Progenitor cell of endocrine pancreas (in vitro differentiated cells): ENCODE data around the gene KLF12. TPM values are rescaled to one million over a fixed set of nuclear protein-coding genes. Genes with fewer than 3 reads are reported as not detected.

Experiments
- DNase-seq: peaks from one replicate; pipeline ENCODE4 v3.0.0; 2021; ENCODE audit warnings: low spot score; ENCODE audit not compliant: unreplicated experiment
- H3K27ac Mint-ChIP-seq: 2 replicates; pipeline ENCODE4 v1.8.0; 2021; ENCODE audit warnings: mild to moderate bottlenecking, moderate library complexity, mixed read lengths
- H3K27me3 Mint-ChIP-seq: 2 replicates; pipeline ENCODE4 v1.8.0; 2021; ENCODE audit warnings: mixed read lengths
- H3K36me3 Mint-ChIP-seq: 2 replicates; pipeline ENCODE4 v1.8.0; 2022; ENCODE audit warnings: mixed read lengths; ENCODE audit not compliant: insufficient read depth
- H3K4me1 Mint-ChIP-seq: 2 replicates; pipeline ENCODE4 v1.8.0; 2021; ENCODE audit warnings: low read depth, mixed read lengths
- H3K4me3 Mint-ChIP-seq: 2 replicates; pipeline ENCODE4 v1.8.0; 2021; ENCODE audit warnings: low read depth, mild to moderate bottlenecking, moderate library complexity, mixed read lengths
- H3K9me3 Mint-ChIP-seq: 2 replicates; pipeline ENCODE4 v1.8.0; 2021; ENCODE audit warnings: low read depth, mixed read lengths
- CTCF ChIP-seq: fragments of 200-600 bp; sonication (generic); IDR thresholded peaks from one replicate; pipeline ENCODE4 v1.5.0; 2021; ENCODE audit warnings: antibody characterized with exemption, mild to moderate bottlenecking; ENCODE audit not compliant: unreplicated experiment
- total RNA-seq: library from RNA; stranded (reverse); gene quantifications from 2 replicates; pipeline ENCODE4 v1.2.1, GENCODE V29; 2021

KLF12 gene
- total RNA-seq, 1 donor from 2014 or later = 25.4 TPM

GRCh38 chr13:74111901-74112824, 22.0 kb downstream of the KLF12 start:
- TF ChIP-seq CTCF = no peak
- peaks cover 12% of the 10 kb centered on the region for H3K9me3 Mint-ChIP-seq
- peaks cover 8% of the 10 kb centered on the region for H3K36me3 Mint-ChIP-seq
- H3K4me3 Mint-ChIP-seq = no peak overlapping the region
- no peak for DNase-seq
- no peaks in the 10 kb centered on the region for H3K27me3 Mint-ChIP-seq
- H3K4me1 Mint-ChIP-seq = peaks cover 18% of the 10 kb centered on the region
- H3K27ac Mint-ChIP-seq = peak overlapping the region; percentile 3

GRCh38 chr13:74111399-74111798, 22.8 kb downstream of the KLF12 start:
- DNase-seq = no peak
- H3K27me3 Mint-ChIP-seq = no peaks in the 10 kb centered on the region
- H3K9me3 Mint-ChIP-seq = peaks cover 12% of the 10 kb centered on the region
- H3K4me3 Mint-ChIP-seq = no peak overlapping the region
- peaks cover 18% of the 10 kb centered on the region for H3K4me1 Mint-ChIP-seq
- peak overlapping the region; percentile 52 for H3K27ac Mint-ChIP-seq
- H3K36me3 Mint-ChIP-seq = peaks cover 8% of the 10 kb centered on the region
- no peak for TF ChIP-seq CTCF

DNA sequence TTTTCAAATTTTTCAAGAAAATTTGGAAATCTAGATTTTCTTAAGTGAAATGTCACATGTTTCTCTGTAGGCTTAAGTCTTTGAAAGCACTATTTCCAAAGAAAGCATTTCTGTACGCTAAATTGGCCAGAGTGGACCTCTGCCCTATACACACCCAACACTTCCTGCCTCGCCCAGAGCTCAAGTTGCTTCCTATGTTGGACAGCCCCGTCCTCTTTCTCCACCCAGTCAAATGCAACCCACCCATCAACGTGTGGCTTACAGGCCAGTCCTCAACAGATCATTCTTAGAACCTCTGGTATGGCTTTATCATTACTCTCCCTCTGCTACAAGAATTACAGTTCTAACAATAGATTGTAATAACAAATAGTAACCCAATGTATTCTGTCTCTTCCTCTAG, 24.2 kb downstream of the KLF12 start:
- no peak overlapping the region for H3K4me3 Mint-ChIP-seq
- no peak for TF ChIP-seq CTCF
- H3K27ac Mint-ChIP-seq = no peak overlapping the region
- no peak for DNase-seq
- H3K4me1 Mint-ChIP-seq = peaks cover 18% of the 10 kb centered on the region
- H3K27me3 Mint-ChIP-seq = no peaks in the 10 kb centered on the region
- peaks cover 7% of the 10 kb centered on the region for H3K9me3 Mint-ChIP-seq
- H3K36me3 Mint-ChIP-seq = peaks cover 3% of the 10 kb centered on the region

DNA sequence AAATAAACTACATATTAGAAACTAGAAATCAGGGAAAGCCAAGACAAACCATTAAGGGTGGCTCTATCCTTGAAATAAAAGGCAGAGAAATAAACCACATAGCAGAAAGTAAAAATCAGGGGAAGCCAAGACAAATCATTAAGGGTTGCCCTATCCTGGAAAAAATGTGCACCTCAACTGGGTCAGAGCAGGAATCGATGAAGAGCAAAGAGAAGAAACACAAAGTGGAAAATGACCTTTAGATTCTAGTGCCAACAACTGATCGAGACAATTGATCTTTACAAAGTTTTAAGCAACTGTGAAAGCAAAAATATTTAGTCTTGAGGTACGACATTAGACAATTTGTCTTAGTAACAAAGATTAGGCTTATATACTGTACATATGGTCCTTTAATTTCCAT, 26.6 kb downstream of the KLF12 start:
- H3K27me3 Mint-ChIP-seq = no peaks in the 10 kb centered on the region
- TF ChIP-seq CTCF = no peak
- peaks cover 20% of the 10 kb centered on the region for H3K4me1 Mint-ChIP-seq
- no peak overlapping the region for H3K27ac Mint-ChIP-seq
- no peak for DNase-seq
- no peak overlapping the region for H3K4me3 Mint-ChIP-seq
- H3K36me3 Mint-ChIP-seq = peaks cover 3% of the 10 kb centered on the region
- H3K9me3 Mint-ChIP-seq = peaks cover 7% of the 10 kb centered on the region

DNA sequence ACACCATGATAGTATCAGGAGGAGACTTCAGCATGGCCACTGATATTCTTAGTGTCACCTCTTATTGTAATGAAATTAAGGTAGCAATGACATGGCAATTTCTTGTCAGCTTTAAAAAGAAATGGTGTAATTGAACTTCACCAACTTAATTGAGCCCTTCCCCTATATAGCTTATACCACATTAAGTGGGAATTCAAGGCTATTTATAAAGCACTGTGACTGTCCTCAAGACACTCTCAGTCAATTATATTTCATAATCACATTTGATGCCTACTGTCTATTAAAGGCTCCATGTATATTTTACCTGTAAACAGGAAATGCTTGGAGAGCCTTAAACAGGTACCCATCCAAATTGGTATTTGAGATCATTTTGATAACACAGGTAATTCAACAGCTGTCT, 28.3 kb downstream of the KLF12 start:
- H3K36me3 Mint-ChIP-seq = peaks cover 10% of the 10 kb centered on the region
- no peak for DNase-seq
- no peak overlapping the region for H3K4me3 Mint-ChIP-seq
- H3K9me3 Mint-ChIP-seq = peaks cover 16% of the 10 kb centered on the region
- peaks cover 8% of the 10 kb centered on the region for H3K4me1 Mint-ChIP-seq
- no peaks in the 10 kb centered on the region for H3K27me3 Mint-ChIP-seq
- no peak for TF ChIP-seq CTCF
- no peak overlapping the region for H3K27ac Mint-ChIP-seq
